Measurements from ENCODE around the gene ZMYND11.

GRCh38 chr10:95356-96115, 39.7 kb upstream of the ZMYND11 start:
- TF ChIP-seq ZNF277 (CRISPR knock-in tag; IDR thresholded peaks at IDR 0.05; ENCODE audit: borderline replicate concordance) = no peak
- no peak for TF ChIP-seq CREB3L1 (IDR thresholded peaks at IDR 0.05; ENCODE audit: borderline replicate concordance, low read depth)
- TF ChIP-seq CTCF (IDR thresholded peaks at IDR 0.05 in 2 of 3, conservative IDR thresholded peaks at IDR 0.05 in 1 of 3; ENCODE audit: insufficient read depth in 2 of 3, low read depth in 1 of 3, low read length in 3 of 3) = no peak

All from K562 (cell line).